Measurements from ENCODE around the gene CIDEC. TPM values are rescaled to one million over a fixed set of nuclear protein-coding genes. Genes with fewer than 3 reads are reported as not detected.
A peak's percentile ranks its signal among the peaks of the same experiment; 100 is the strongest.

Gene CIDEC
- total and polyA plus RNA-seq, 4 donors, result 0.08 TPM; not detected in 3

DNA sequence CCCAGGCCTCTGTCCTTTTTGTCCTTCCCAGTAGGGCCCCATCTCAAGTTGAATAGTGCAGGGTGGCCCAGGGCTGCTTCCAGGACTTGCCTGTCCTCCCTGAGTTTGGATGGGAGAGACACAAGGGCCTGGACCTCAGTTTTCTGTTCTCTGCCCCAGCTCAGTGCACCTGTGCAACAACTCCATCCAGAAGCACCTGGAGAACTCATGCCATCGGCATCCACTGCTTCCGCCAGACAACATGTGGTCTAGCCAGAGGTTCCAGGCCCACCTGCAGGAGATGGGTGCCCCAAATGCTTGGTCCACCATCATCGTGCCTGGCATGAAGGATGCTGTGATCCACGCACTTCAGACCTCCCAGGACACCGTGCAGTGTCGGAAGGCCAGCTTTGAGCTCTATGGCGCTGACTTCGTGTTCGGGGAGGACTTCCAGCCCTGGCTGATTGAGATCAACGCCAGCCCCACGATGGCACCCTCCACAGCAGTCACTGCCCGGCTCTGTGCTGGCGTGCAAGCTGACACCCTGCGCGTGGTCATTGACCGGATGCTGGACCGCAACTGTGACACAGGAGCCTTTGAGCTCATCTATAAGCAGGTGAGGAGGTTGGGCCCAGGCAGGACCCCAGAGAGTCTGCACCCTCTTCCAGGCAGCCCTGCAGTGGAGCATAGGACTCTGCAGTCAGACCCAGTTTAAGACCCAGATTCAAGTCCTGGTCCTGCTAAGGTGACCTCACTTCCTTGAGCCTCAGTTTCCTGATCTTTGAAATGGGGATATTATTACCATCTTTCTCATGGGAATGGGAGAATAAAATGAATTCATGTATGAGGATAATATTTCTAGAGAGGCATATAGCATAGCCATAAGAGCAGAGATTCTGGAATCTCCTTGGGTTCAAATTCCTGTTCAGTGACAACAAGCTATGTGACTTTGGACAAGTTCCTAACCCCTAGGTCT, 51.0 kb downstream of the CIDEC start:
- H3K9me3 ChIP-seq (ENCODE audit: control insufficient read depth in 4 of 4, insufficient read depth in 3 of 4, low read length in 3 of 4), result no peaks in the 10 kb centered on the region
- DNase-seq (no peak), ATAC-seq (ENCODE audit: insufficient read depth, low FRiP score) (no peak)
- H3K27ac ChIP-seq (ENCODE audit: low read depth in 1 of 2, low read length in 1 of 2), result no peak overlapping the region
- peaks cover 3 to 26% (median 23%) of the 10 kb centered on the region in 4 donors for H3K36me3 ChIP-seq (ENCODE audit: control insufficient read depth in 4 of 4, insufficient read depth in 4 of 4, low read length in 4 of 4)
- no peaks in the 10 kb centered on the region for H3K27me3 ChIP-seq (ENCODE audit: control insufficient read depth in 3 of 3, insufficient read depth in 3 of 3, low read length in 2 of 3)
- no peak overlapping the region for H3K4me3 ChIP-seq
- H3K4me1 ChIP-seq (ENCODE audit: control insufficient read depth in 5 of 5, insufficient read depth in 5 of 5, low read length in 5 of 5), result no peaks in the 10 kb centered on the region
- no peak overlapping the region for H3K9ac ChIP-seq (ENCODE audit: insufficient read depth in 1 of 2, low read length in 2 of 2)
- TF ChIP-seq, protein P1, sequence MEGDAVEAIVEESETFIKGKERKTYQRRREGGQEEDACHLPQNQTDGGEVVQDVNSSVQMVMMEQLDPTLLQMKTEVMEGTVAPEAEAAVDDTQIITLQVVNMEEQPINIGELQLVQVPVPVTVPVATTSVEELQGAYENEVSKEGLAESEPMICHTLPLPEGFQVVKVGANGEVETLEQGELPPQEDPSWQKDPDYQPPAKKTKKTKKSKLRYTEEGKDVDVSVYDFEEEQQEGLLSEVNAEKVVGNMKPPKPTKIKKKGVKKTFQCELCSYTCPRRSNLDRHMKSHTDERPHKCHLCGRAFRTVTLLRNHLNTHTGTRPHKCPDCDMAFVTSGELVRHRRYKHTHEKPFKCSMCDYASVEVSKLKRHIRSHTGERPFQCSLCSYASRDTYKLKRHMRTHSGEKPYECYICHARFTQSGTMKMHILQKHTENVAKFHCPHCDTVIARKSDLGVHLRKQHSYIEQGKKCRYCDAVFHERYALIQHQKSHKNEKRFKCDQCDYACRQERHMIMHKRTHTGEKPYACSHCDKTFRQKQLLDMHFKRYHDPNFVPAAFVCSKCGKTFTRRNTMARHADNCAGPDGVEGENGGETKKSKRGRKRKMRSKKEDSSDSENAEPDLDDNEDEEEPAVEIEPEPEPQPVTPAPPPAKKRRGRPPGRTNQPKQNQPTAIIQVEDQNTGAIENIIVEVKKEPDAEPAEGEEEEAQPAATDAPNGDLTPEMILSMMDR (IDR thresholded peaks at IDR 0.05; ENCODE audit: control extremely low read depth, extremely low read depth), result no peak
- WGBS, 2 donors, result 96 to 97% methylated on average over 17 of the region's 17 CpGs

DNA sequence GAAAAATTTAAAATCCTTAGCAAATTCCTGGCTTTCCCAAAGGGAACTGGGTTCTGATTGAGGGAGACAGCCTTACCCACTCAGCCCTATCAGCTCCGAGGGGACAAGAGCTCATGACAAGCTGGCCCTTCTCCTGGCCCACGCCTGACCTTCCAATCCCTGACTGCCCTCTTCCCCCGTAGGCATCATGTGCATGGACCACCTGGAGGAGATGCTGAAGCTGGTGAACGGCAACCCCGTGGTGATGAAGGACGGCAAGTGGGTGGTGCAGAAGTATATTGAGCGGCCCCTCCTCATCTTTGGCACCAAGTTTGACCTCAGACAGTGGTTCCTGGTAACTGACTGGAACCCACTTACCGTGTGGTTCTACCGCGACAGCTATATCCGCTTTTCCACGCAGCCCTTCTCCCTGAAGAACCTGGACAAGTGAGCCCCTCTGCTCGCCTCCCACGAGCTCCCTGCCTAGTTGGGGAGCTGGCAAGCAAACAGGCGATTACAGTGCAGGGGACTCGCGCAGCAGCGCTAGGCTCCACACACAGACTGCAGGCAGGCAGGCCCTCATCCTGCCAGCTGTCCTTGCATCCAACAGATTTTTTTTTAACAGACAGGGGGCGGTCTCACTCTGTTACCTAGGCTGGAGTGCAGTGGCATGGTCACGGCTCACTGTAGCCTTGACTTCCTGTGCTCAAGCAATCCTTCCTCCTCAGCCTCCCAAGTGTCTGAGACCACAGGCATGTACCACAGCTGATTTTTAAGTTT, 53.1 kb downstream of the CIDEC start:
- Histone ChIP-seq H3K27me3 (ENCODE audit: control insufficient read depth in 3 of 3, insufficient read depth in 3 of 3, low read length in 2 of 3) (no peaks in the 10 kb centered on the region), H3K36me3 (ENCODE audit: control insufficient read depth in 4 of 4, insufficient read depth in 4 of 4, low read length in 4 of 4) (peaks cover 3 to 15% (median 12%) of the 10 kb centered on the region in 4 donors), H3K4me1 (ENCODE audit: control insufficient read depth in 5 of 5, insufficient read depth in 5 of 5, low read length in 5 of 5) (no peaks in the 10 kb centered on the region), H3K27ac (ENCODE audit: low read depth in 1 of 2, low read length in 1 of 2) (no peak overlapping the region), H3K9me3 (ENCODE audit: control insufficient read depth in 4 of 4, insufficient read depth in 3 of 4, low read length in 3 of 4) (no peaks in the 10 kb centered on the region), H3K4me3 (no peak overlapping the region), H3K9ac (ENCODE audit: insufficient read depth in 1 of 2, low read length in 2 of 2) (no peak overlapping the region)
- WGBS, 2 donors, result 82 to 88% methylated on average over 20 of the region's 20 CpGs
- ATAC-seq (ENCODE audit: insufficient read depth, low FRiP score) (no peak), DNase-seq (peak in 2 of 3 donors; percentile 6 to 14)
- TF ChIP-seq, protein P1 (IDR thresholded peaks at IDR 0.05; ENCODE audit: control extremely low read depth, extremely low read depth), result peak; percentile 1

DNA sequence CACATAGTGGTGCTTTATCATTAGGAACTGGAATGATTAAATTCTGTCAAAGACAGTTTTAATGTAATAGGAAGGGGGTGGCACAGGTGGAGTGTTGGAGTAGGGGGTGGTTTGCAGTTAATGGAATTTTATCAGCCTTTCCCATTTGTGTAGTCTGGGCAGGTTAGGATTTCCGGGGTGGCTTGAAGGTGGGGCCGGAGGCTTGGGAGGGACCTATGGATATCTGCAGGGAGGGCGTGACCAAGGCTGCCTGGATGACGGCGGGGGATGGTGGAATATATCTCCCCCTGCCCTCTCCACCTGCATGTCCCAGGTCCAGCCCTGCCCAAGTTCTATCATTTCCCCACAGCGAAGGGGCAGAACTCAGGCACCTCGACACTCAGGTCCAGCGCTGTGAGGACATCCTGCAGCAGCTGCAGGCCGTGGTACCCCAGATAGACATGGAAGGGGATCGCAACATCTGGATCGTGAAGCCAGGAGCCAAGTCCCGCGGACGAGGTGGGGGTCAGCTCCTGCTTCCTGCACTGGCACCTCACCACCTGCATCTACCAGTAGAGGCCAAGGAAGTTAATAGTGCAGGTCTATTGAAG, 54.5 kb downstream of the CIDEC start:
- H3K4me1 ChIP-seq (ENCODE audit: control insufficient read depth in 5 of 5, insufficient read depth in 5 of 5, low read length in 5 of 5), result no peaks in the 10 kb centered on the region
- H3K27ac ChIP-seq (ENCODE audit: low read depth in 1 of 2, low read length in 1 of 2), result no peak overlapping the region
- DNase-seq (peak in 1 of 3 donors; percentile 12), ATAC-seq (ENCODE audit: insufficient read depth, low FRiP score) (no peak)
- TF ChIP-seq, protein P1 (IDR thresholded peaks at IDR 0.05; ENCODE audit: control extremely low read depth, extremely low read depth), result no peak
- 77 to 86% methylated on average over 14 of the region's 14 CpGs for WGBS, 2 donors
- H3K27me3 ChIP-seq (ENCODE audit: control insufficient read depth in 3 of 3, insufficient read depth in 3 of 3, low read length in 2 of 3), result no peaks in the 10 kb centered on the region
- no peaks in the 10 kb centered on the region for H3K9me3 ChIP-seq (ENCODE audit: control insufficient read depth in 4 of 4, insufficient read depth in 3 of 4, low read length in 3 of 4)
- no peak overlapping the region for H3K4me3 ChIP-seq
- H3K9ac ChIP-seq (ENCODE audit: insufficient read depth in 1 of 2, low read length in 2 of 2), result no peak overlapping the region
- peaks cover 3 to 15% (median 12%) of the 10 kb centered on the region in 4 donors for H3K36me3 ChIP-seq (ENCODE audit: control insufficient read depth in 4 of 4, insufficient read depth in 4 of 4, low read length in 4 of 4)
